ENCODE measurements around the gene RALB. TPM values are rescaled to one million over a fixed set of nuclear protein-coding genes. Genes with fewer than 3 reads are reported as not detected.

The RALB gene
- total RNA-seq, 2 donors from 2014 or later = 71.8 to 93.4 TPM

DNA sequence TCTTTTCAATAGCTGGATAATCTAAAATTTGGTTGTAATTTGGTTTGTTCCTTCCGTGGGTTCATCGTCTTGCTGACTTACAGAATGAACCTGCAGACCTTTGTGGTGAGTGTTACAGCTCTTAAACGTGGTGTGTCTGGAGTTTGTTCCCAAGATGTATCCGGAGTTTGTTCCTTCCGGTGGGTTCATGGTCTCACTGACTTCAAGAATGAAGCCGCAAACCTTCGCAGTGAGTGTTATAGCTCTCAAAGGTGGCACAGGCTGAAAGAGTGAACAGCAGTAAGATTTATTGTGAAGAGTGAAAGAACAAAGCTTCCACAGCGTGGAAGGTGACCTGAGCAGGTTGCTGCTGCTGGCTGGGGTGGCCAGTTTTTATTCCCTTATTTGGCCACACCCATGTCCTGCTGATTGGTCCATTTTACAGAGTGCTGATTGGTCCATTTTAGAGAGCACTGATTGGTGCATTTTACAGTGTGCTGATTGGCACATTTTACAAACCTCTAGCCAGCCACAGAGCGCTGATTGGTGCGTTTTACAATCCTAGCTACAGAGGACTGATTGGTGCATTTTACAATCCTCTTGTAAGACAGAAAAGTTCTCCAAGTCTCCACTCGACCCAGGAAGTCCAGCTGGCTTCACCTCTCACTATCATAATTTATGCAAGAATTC lies 16.6 kb downstream of the RALB start:
- Histone ChIP-seq H3K9me3 (no peaks in the 10 kb centered on the region), H3K4me1 (no peaks in the 10 kb centered on the region), H3K27me3 (no peaks in the 10 kb centered on the region), H3K9ac (ENCODE audit: low read depth in 2 of 2, low read length in 2 of 2) (no peak overlapping the region), H3K27ac (no peak overlapping the region), H3K4me3 (no peak overlapping the region), H3K36me3 (no peaks in the 10 kb centered on the region)
- no peak for DNase-seq
- intact Hi-C loops (cut with DNase I) = no loop called here
- TF ChIP-seq, protein P1, sequence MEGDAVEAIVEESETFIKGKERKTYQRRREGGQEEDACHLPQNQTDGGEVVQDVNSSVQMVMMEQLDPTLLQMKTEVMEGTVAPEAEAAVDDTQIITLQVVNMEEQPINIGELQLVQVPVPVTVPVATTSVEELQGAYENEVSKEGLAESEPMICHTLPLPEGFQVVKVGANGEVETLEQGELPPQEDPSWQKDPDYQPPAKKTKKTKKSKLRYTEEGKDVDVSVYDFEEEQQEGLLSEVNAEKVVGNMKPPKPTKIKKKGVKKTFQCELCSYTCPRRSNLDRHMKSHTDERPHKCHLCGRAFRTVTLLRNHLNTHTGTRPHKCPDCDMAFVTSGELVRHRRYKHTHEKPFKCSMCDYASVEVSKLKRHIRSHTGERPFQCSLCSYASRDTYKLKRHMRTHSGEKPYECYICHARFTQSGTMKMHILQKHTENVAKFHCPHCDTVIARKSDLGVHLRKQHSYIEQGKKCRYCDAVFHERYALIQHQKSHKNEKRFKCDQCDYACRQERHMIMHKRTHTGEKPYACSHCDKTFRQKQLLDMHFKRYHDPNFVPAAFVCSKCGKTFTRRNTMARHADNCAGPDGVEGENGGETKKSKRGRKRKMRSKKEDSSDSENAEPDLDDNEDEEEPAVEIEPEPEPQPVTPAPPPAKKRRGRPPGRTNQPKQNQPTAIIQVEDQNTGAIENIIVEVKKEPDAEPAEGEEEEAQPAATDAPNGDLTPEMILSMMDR (IDR thresholded peaks at IDR 0.05) = no peak

DNA sequence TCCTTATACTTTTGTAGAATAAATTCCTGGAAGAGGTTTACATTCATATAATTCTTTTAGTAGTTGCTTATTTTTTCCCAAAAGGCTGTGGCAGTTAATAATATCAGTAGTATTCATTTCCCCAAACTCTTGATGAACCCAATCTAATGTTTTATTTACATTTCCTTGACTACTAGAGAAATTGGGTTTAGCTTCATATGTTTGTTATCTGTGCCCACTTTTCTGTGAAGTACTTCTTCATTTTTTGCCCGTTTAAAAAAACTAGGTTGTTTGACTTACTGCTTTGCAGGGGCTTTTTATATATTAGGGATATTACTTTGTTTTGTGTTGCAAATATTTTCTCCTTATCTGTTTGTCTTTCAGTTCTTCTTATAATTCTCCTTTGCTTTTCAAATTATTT lies 17.2 kb downstream of the RALB start:
- DNase-seq = no peak
- Histone ChIP-seq H3K36me3 (no peaks in the 10 kb centered on the region), H3K4me3 (no peak overlapping the region), H3K9ac (ENCODE audit: low read depth in 2 of 2, low read length in 2 of 2) (no peak overlapping the region), H3K27ac (no peak overlapping the region), H3K4me1 (no peaks in the 10 kb centered on the region), H3K9me3 (no peaks in the 10 kb centered on the region), H3K27me3 (no peaks in the 10 kb centered on the region)
- TF ChIP-seq, protein P1 (IDR thresholded peaks at IDR 0.05) = no peak
- intact Hi-C loops (cut with DNase I) = no loop called here

DNA sequence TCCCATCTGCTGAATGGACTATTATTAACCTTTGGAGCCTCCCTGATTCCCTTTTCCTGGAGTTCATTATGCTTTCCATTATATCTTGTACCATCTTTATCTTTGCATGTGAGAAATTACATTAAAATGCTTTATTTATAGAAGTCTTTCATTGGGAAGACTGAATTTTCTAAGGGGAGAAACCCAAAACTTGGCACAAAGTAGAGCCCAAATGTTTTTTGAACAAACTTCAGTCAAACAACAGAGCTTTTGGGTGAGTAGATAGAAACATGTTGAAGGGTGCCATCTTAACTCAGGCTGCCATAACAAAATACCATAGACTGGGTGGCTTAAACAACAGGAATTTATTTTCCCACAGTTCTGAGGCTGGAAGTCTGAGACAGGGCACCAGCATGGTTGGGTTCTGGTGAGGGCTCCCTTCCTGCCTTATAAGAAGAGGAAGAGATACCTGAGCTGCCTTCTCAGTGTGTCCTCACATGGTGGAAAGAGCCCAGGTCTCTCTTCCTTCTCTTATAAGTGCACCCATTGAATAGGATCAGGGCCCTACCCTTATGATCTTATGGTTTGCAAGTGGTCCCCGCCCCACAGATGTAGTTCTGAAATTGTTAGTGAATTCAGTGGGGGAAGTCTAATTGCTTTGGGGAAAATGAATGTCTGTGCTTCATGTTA lies 19.2 kb downstream of the RALB start:
- Histone ChIP-seq H3K4me1 (no peaks in the 10 kb centered on the region), H3K9ac (ENCODE audit: low read depth in 2 of 2, low read length in 2 of 2) (no peak overlapping the region), H3K27me3 (no peaks in the 10 kb centered on the region), H3K36me3 (no peaks in the 10 kb centered on the region), H3K27ac (no peak overlapping the region), H3K4me3 (no peak overlapping the region), H3K9me3 (no peaks in the 10 kb centered on the region)
- no peak for DNase-seq
- TF ChIP-seq, protein P1 (IDR thresholded peaks at IDR 0.05) = no peak
- intact Hi-C loops (cut with DNase I) = no loop called here

DNA sequence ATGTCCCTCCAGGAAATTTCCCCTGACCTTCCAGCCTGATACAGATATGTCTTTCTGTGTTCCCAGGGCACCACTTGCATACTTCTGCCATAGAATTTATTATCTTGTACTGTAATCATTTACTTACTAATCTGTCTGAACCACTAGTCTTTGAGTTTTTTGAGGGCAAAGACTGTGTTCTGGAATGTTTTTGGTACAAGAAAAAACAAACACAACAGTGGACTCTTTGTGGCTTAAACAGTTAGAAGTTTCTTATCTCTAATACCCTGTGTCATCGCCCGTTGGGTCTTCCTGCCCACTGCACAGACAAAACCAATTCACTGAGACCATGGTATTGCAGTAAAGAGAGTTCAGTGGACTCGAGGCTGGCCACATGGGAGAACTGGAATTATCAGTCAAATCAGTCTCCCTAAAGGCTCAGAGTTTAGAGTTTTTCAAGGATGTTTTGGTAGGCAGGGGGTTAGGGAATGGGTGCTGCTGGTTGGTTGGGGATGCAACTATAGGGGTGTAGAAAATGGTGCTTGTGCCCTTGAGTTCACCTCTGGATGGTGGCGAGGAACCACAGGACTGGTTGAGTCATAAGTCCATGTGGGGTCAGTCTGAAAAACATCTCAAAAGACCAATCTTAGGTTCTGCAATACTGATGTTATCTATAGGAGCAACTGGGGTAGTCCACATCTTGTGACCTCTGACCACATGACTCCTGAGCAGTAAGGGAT lies 20.3 kb downstream of the RALB start:
- Histone ChIP-seq H3K9ac (ENCODE audit: low read depth in 2 of 2, low read length in 2 of 2) (no peak overlapping the region), H3K4me1 (no peaks in the 10 kb centered on the region), H3K27ac (no peak overlapping the region), H3K4me3 (no peak overlapping the region), H3K9me3 (no peaks in the 10 kb centered on the region), H3K27me3 (no peaks in the 10 kb centered on the region), H3K36me3 (no peaks in the 10 kb centered on the region)
- intact Hi-C loops (cut with DNase I) = no loop called here
- DNase-seq = no peak
- TF ChIP-seq, protein P1 (IDR thresholded peaks at IDR 0.05) = no peak

DNA sequence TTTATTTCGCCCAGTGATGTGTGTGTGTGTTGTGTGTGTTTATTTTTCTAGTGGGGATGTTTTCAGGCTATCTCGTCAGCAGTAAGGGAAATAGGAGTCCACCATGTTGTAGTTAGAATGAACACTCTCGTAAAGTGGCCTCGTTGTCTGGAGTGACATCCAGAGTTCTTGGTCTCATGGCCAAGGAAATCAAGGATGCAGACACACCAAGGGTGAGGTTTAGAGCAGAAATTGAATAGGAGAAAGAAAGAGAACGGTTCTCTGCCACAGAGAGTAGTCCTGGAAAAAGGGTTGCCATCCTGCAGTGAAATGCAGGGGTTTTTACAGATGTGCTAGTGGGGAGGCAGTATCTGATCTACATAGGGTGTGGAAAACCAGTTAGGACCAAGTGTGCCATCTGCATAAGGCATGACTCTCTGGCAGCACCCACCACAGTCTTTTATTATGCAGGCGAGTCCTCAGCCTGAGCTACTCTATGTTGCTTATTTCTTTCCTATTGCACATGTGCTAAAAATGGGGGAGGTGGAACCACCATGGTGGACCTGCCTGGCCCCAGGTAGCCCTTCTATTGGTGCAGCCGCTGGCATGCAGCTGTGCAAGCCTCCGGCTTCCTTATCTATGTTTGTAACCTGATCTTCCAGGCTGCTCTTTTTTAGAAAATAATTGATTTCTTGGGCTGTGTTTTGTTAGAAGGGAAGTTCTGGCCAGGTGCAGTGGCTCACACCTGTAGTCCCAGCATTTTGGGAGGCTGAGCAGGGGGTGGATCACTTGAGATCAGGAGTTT lies 23.2 kb downstream of the RALB start:
- no peaks in the 10 kb centered on the region for H3K27me3 ChIP-seq
- H3K4me1 ChIP-seq = no peaks in the 10 kb centered on the region
- H3K9ac ChIP-seq (ENCODE audit: low read depth in 2 of 2, low read length in 2 of 2) = no peak overlapping the region
- H3K4me3 ChIP-seq = no peak overlapping the region
- no peak overlapping the region for H3K27ac ChIP-seq
- intact Hi-C loops (cut with DNase I) = no loop called here
- H3K36me3 ChIP-seq = no peaks in the 10 kb centered on the region
- no peaks in the 10 kb centered on the region for H3K9me3 ChIP-seq
- no peak for DNase-seq
- TF ChIP-seq, protein P1 (IDR thresholded peaks at IDR 0.05) = no peak
